Mesendoderm (in vitro differentiated cells): ENCODE measurements around the gene COMMD3.
A peak's percentile ranks its signal among the peaks of the same experiment; 100 is the strongest.
"Not testable (repeated sequence)": the region's sequence is repeated elsewhere in the genome, so short reads cannot be mapped to it uniquely, and the experiment has no call there.

Experiments
- DNase-seq: peaks from one replicate; pipeline ENCODE4 v3.0.0; 2013
- H2AK5ac ChIP-seq: 2 replicates; pipeline ENCODE4 v1.6.1; 2013; ENCODE audit warnings: low read length, inconsistent platforms
- H2BK120ac ChIP-seq: 2 replicates; pipeline ENCODE4 v1.6.1; 2013; ENCODE audit warnings: low read depth, mild to moderate bottlenecking, low read length, moderate library complexity, mixed read lengths
- H2BK15ac ChIP-seq: replicated peaks from 2 replicates; pipeline ENCODE4 v1.6.1; 2013; ENCODE audit warnings: low read depth, mild to moderate bottlenecking, moderate library complexity
- H2BK5ac ChIP-seq: 2 replicates; pipeline ENCODE4 v1.6.1; 2013; ENCODE audit warnings: low read length, inconsistent platforms
- H3K18ac ChIP-seq: 2 replicates; pipeline ENCODE4 v1.6.1; 2013; ENCODE audit warnings: mild to moderate bottlenecking, low read length, mixed read lengths
- H3K23ac ChIP-seq: one replicate; pipeline ENCODE4 v1.6.1; 2013; ENCODE audit warnings: low read length
- H3K27ac ChIP-seq: 2 replicates; pipeline ENCODE4 v1.5.1; 2013; ENCODE audit warnings: low read depth, mild to moderate bottlenecking, inconsistent platforms, low read length, moderate library complexity
- H3K27me3 ChIP-seq: 2 replicates; pipeline ENCODE4 v1.6.1; 2013; ENCODE audit warnings: low read length, control low read depth, mild to moderate bottlenecking, inconsistent platforms; ENCODE audit not compliant: insufficient read depth, poor library complexity
- H3K36me3 ChIP-seq: 2 replicates; pipeline ENCODE4 v1.6.1; 2013; ENCODE audit warnings: low read length, inconsistent platforms; ENCODE audit not compliant: control insufficient read depth, insufficient read depth
- H3K4ac ChIP-seq: one replicate; pipeline ENCODE4 v1.6.1; 2013; ENCODE audit warnings: low read depth, mild to moderate bottlenecking, low read length, moderate library complexity
- H3K4me1 ChIP-seq: 2 replicates; pipeline ENCODE4 v1.6.1; 2013; ENCODE audit warnings: low read depth, low read length, inconsistent platforms; ENCODE audit not compliant: control insufficient read depth
- H3K4me2 ChIP-seq: 2 replicates; pipeline ENCODE4 v1.6.1; 2013; ENCODE audit warnings: low read length
- H3K4me3 ChIP-seq: 2 replicates; pipeline ENCODE4 v1.5.1; 2013; ENCODE audit warnings: mild to moderate bottlenecking, low read length
- H3K56ac ChIP-seq: one replicate; pipeline ENCODE4 v1.6.1; 2013; ENCODE audit warnings: low read length
- H3K79me1 ChIP-seq: 2 replicates; pipeline ENCODE4 v1.6.1; 2013; ENCODE audit warnings: low read length, inconsistent platforms
- H3K79me2 ChIP-seq: 2 replicates; pipeline ENCODE4 v1.6.1; 2013; ENCODE audit warnings: mild to moderate bottlenecking, low read length; ENCODE audit not compliant: control insufficient read depth, insufficient read depth
- H3K9ac ChIP-seq: 2 replicates; pipeline ENCODE4 v1.6.1; 2013; ENCODE audit warnings: low read length, inconsistent platforms
- H4K5ac ChIP-seq: one replicate; pipeline ENCODE4 v1.6.1; 2013; ENCODE audit warnings: low read length
- H4K8ac ChIP-seq: one replicate; pipeline ENCODE4 v1.6.1; 2013; ENCODE audit warnings: low read depth, mild to moderate bottlenecking, control low read depth, low read length, moderate library complexity
- WGBS: extraction: QIAGEN DNeasy Blood & Tissue Kit; methylation state at CpG from one replicate; pipeline ENCODE4 v1.1.7; 2013; ENCODE audit warnings: low lambda C conversion rate, missing lambda C conversion rate; ENCODE audit not compliant: insufficient coverage; ENCODE audit errors: extremely low coverage; 5-methylcytosine and 5-hydroxymethylcytosine counted together

The COMMD3 gene

DNA sequence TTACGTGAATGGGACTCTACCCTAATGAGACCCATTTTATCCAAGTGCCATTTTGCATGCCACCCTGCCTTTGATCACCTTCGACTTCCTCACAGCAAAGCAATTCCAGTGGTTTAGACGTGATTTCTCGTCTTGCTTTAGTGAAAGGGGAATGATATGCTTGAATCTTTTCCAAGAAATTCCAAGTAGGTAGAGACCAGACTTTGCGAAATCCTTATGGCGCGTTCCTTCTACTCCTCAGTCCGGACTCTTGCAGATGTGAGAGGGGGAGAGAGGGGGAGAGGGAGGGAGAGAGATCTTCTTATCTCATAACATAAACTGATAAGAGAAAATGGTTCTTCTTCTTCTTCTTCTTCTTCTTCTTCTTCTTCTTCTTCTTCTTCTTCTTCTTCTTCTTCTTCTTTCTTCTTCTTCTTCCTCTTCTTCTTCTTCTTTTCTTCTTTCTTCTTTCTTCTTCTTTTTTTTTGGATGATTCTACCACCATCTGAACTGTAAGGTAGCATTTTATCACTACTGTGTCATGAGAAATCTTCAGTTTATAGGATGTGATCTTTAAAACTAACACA lies 30.0 kb downstream of the COMMD3 start:
- Histone ChIP-seq H3K4me3 (no peak overlapping the region), H2BK120ac (no peak overlapping the region), H3K27ac (no peak overlapping the region)

DNA sequence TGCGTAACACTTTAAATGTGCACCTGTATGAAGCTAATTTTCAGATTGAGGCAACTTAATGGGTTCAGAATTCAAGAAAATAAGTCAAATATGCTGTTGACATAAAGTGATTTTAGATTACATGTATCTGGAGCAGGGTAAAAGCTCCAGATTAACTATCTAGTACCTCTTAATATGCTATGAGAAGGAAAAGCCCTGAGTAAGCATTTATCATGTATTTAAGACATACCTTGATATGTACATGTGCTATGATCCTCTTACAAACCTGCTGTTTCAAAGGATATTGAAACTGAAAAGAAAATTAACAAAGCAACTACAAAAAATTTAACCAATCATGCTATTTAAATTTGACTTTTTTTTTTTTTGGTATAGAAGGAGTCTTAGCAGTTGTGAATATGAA lies 33.6 kb downstream of the COMMD3 start:
- DNase-seq = no peak
- Histone ChIP-seq H4K8ac (no peak overlapping the region), H3K18ac (no peak overlapping the region), H3K4ac (no peak overlapping the region), H3K56ac (no peak overlapping the region), H3K27ac (no peak overlapping the region), H3K4me3 (no peak overlapping the region), H2BK120ac (no peak overlapping the region), H3K27me3 (peaks cover 16% of the 10 kb centered on the region), H3K79me1 (no peaks in the 10 kb centered on the region), H3K4me1 (no peaks in the 10 kb centered on the region), H4K5ac (no peak overlapping the region), H2BK5ac (no peak overlapping the region), H2AK5ac (no peak overlapping the region), H3K23ac (no peak overlapping the region), H3K36me3 (no peaks in the 10 kb centered on the region), H2BK15ac (no peak overlapping the region), H3K4me2 (no peak overlapping the region), H3K9ac (no peak overlapping the region), H3K79me2 (no peaks in the 10 kb centered on the region)
- no CpG with 5 or more reads among the region's 1 CpG for WGBS

More for the DNA sequence above, 30.0 kb downstream of the COMMD3 start:
- Histone ChIP-seq H2BK15ac (no peak overlapping the region), H3K18ac (no peak overlapping the region), H2AK5ac (no peak overlapping the region), H2BK5ac (no peak overlapping the region), H3K79me2 (no peaks in the 10 kb centered on the region), H4K5ac (no peak overlapping the region), H3K23ac (no peak overlapping the region), H3K4me2 (no peak overlapping the region), H3K36me3 (no peaks in the 10 kb centered on the region), H4K8ac (no peak overlapping the region), H3K79me1 (no peaks in the 10 kb centered on the region), H3K27me3 (peaks cover 34% of the 10 kb centered on the region), H3K9ac (no peak overlapping the region), H3K4ac (no peak overlapping the region), H3K4me1 (no peaks in the 10 kb centered on the region), H3K56ac (no peak overlapping the region)
- WGBS = no CpG with 5 or more reads among the region's 8 CpGs
- DNase-seq = peak; percentile 21

DNA sequence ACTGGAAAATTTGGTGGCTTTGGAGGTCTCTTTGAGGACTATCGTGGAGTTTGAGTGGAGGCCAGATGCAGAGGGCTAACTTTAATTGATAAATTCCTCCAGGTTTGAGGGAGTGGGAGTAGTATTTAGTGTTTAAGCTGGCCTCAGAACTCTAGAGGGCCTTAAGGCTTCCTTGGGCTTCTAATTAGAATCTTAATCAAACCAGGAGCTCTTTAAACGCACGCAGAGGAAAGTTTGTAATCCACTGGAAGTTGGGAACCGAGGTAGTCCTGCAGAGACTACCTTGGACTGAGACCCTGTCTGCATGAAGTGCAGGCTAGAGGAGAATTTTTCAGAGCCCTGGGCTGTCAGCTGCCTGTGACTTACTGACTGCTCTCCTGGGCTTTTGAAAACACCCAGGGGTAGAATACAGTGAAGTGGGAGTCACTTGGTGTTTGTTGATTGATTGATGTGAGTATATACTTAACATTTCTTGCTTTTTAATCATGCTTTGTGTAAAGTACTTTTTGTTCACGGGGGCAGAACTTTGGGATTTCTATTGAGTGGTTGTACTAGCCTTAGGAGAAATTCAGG lies 35.0 kb downstream of the COMMD3 start:
- H3K36me3 ChIP-seq = no peaks in the 10 kb centered on the region
- H3K79me2 ChIP-seq = no peaks in the 10 kb centered on the region
- H3K4me2 ChIP-seq = no peak overlapping the region
- no peak overlapping the region for H2AK5ac ChIP-seq
- H3K79me1 ChIP-seq = no peaks in the 10 kb centered on the region
- H3K4ac ChIP-seq = no peak overlapping the region
- H3K27me3 ChIP-seq = peaks cover 2% of the 10 kb centered on the region
- H4K8ac ChIP-seq = no peak overlapping the region
- no peaks in the 10 kb centered on the region for H3K4me1 ChIP-seq
- H3K18ac ChIP-seq = no peak overlapping the region
- H3K23ac ChIP-seq = no peak overlapping the region
- H3K9ac ChIP-seq = no peak overlapping the region
- no peak overlapping the region for H2BK120ac ChIP-seq
- no peak overlapping the region for H2BK5ac ChIP-seq
- no peak overlapping the region for H3K56ac ChIP-seq
- no peak for DNase-seq
- H2BK15ac ChIP-seq = no peak overlapping the region
- H4K5ac ChIP-seq = no peak overlapping the region
- H3K4me3 ChIP-seq = no peak overlapping the region
- WGBS = no CpG with 5 or more reads among the region's 5 CpGs
- H3K27ac ChIP-seq = no peak overlapping the region

DNA sequence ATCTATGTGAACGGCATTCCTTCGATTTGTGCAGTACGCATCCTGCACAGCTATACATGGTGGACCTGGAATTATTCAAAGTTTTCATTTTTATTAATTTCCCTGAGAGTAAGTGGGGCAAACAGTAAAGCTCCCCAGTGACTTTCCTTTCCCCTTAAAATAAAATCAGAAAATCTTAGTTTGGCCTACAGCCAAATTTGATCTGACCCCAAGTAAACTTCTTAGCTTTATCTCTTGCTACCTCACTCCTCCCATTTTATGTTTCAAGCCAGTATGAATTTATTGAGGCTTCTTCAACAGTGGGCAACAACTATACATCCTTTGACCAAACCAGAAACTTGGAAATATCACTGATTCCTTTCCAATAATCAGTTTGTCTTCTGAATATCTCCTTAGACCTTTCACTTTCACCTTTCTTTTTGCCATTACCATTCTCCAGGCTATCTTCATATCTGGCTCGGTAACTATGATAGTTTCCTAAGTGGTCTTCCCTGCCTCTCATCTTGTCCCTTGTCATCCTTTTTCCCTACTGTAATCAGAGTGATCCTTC lies 40.2 kb downstream of the COMMD3 start:
- Histone ChIP-seq H3K23ac (no peak overlapping the region), H4K5ac (no peak overlapping the region), H3K4me1 (no peaks in the 10 kb centered on the region), H3K18ac (no peak overlapping the region), H2BK5ac (no peak overlapping the region), H3K79me1 (no peaks in the 10 kb centered on the region), H2BK15ac (no peak overlapping the region), H4K8ac (no peak overlapping the region), H2AK5ac (no peak overlapping the region), H3K9ac (no peak overlapping the region), H2BK120ac (no peak overlapping the region), H3K4ac (no peak overlapping the region), H3K36me3 (no peaks in the 10 kb centered on the region), H3K27me3 (no peaks in the 10 kb centered on the region), H3K4me2 (no peak overlapping the region), H3K79me2 (no peaks in the 10 kb centered on the region), H3K56ac (no peak overlapping the region), H3K27ac (no peak overlapping the region), H3K4me3 (no peak overlapping the region)
- no peak for DNase-seq
- no CpG with 5 or more reads among the region's 4 CpGs for WGBS

DNA sequence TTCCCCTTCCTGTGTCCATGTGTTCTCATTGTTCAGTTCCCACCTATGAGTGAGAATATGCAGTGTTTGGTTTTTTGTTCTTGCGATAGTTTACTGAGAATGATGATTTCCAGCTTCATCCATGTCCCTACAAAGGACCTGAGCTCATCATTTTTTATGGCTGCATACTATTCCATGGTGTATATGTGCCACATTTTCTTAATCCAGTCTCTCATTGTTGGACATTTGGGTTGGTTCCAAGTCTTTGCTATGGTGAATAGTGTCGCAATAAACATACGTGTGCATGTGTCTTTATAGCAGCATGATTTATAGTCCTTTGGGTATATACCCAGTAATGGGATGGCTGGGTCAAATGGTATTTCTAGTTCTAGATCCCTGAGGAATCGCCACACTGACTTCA lies 41.6 kb downstream of the COMMD3 start:
- not testable (repeated sequence) for H3K23ac ChIP-seq, H3K27ac ChIP-seq, H2BK15ac ChIP-seq, H3K18ac ChIP-seq, H4K5ac ChIP-seq, H2AK5ac ChIP-seq, H3K27me3 ChIP-seq, H2BK120ac ChIP-seq, H4K8ac ChIP-seq, H3K4me1 ChIP-seq, DNase-seq, H3K79me2 ChIP-seq, H3K79me1 ChIP-seq, H2BK5ac ChIP-seq, H3K4me3 ChIP-seq, H3K56ac ChIP-seq, H3K36me3 ChIP-seq, H3K9ac ChIP-seq, H3K4ac ChIP-seq, H3K4me2 ChIP-seq
- no CpG with 5 or more reads among the region's 4 CpGs for WGBS

DNA sequence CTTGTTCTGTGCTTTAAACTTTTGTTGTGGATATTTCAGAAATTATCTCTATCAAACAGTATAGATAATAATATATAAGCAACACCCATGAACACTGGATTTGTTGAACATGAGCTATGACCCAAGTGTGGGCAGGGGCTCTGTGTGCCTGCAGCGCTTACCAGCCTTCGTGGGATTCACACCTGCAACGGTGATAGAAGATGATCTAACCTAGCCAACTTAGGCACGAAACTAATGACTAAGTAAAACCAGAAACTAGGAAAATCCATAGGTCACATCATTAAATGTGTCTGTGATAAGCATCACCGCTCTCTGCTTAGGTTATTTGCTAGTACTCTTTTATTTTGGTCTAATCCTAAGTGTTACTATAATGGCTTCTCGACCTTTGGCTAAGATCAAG lies 47.1 kb downstream of the COMMD3 start:
- H3K27me3 ChIP-seq = no peaks in the 10 kb centered on the region
- H3K4me3 ChIP-seq = no peak overlapping the region
- no peaks in the 10 kb centered on the region for H3K79me2 ChIP-seq
- H3K4me2 ChIP-seq = no peak overlapping the region
- no peaks in the 10 kb centered on the region for H3K4me1 ChIP-seq
- no peak overlapping the region for H2BK15ac ChIP-seq
- no peak overlapping the region for H3K9ac ChIP-seq
- no peaks in the 10 kb centered on the region for H3K36me3 ChIP-seq
- H4K5ac ChIP-seq = no peak overlapping the region
- DNase-seq = no peak
- H2AK5ac ChIP-seq = no peak overlapping the region
- no peak overlapping the region for H3K56ac ChIP-seq
- H3K27ac ChIP-seq = no peak overlapping the region
- no peak overlapping the region for H3K4ac ChIP-seq
- H2BK120ac ChIP-seq = no peak overlapping the region
- H3K18ac ChIP-seq = no peak overlapping the region
- WGBS = no CpG with 5 or more reads among the region's 6 CpGs
- no peak overlapping the region for H4K8ac ChIP-seq
- H3K23ac ChIP-seq = no peak overlapping the region
- H3K79me1 ChIP-seq = no peaks in the 10 kb centered on the region
- H2BK5ac ChIP-seq = no peak overlapping the region
